ENCODE results near the gene ATL3.

DNA sequence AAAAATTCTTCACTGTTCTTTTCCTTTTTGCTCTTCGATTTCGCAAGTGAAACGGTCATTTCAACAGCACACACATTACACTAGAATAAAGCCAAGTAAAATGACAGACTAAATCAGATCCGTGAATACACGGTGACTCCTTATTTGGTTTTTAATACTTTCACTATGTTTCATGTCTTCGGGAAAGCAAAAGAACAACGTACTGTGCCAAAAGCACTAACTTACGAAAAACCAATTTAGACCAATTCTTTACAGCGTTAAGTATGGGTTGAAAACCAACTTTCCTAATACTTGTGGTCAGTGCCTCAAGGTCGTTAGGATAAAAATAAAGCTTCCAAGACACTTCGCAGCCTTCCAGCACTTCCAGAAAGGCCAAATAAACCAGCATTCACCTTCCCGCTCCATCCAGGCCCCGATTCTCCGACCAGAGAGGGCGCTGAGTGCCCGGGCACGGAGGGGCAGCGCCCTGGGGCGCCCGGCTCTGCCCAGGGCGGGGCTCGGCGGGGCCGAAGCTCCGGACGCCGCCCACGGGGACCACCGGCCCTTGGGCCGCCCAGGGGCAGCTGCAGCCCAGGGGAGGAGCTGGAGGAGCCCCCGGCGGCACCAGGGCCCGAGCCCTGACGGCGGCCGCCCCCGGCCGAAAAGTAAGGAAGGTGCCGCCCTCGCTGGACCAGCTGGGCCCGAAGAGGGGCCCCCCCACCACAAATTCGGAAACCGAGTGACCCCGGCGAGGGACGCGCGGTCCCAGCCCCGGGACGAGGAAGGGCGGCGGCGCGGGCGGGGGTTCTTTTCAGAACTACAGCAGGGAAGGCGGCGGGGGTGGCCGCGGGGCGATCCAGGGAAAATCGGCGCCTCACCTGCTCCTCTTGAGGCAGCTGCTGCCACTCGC is 499 bp downstream of the ATL3 start:
- TF ChIP-seq, protein P1, sequence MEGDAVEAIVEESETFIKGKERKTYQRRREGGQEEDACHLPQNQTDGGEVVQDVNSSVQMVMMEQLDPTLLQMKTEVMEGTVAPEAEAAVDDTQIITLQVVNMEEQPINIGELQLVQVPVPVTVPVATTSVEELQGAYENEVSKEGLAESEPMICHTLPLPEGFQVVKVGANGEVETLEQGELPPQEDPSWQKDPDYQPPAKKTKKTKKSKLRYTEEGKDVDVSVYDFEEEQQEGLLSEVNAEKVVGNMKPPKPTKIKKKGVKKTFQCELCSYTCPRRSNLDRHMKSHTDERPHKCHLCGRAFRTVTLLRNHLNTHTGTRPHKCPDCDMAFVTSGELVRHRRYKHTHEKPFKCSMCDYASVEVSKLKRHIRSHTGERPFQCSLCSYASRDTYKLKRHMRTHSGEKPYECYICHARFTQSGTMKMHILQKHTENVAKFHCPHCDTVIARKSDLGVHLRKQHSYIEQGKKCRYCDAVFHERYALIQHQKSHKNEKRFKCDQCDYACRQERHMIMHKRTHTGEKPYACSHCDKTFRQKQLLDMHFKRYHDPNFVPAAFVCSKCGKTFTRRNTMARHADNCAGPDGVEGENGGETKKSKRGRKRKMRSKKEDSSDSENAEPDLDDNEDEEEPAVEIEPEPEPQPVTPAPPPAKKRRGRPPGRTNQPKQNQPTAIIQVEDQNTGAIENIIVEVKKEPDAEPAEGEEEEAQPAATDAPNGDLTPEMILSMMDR (IDR thresholded peaks at IDR 0.05; ENCODE audit: extremely low read depth in 1 of 2, insufficient read depth in 1 of 2, low read depth in 1 of 2, low read length in 2 of 2) = peak; percentile 38 to 56
- TF ChIP-seq FOS (IDR thresholded peaks at IDR 0.05; ENCODE audit: borderline replicate concordance, insufficient read depth, low read length) (no peak), POLR2AphosphoS5 (IDR thresholded peaks at IDR 0.05; ENCODE audit: insufficient read depth, low read depth, low read length) (no peak), EZH2 (IDR thresholded peaks at IDR 0.05; ENCODE audit: borderline replicate concordance, low read depth, low read length, severe bottlenecking) (no peak), POLR2A (IDR thresholded peaks at IDR 0.05; ENCODE audit: low read depth, low read length) (no peak)

All from endothelial cell of umbilical vein (primary cell).